HG02938 (cell line): Measurements from ENCODE around the gene IQCE.
A peak's percentile ranks its signal among the peaks of the same experiment; 100 is the strongest.

Experiments used
- ATAC-seq: cut with Tn5 transposase; IDR thresholded peaks from one replicate; pipeline ENCODE4 v1.9.1; 2021; ENCODE audit warnings: mild to moderate bottlenecking, moderate library complexity; ENCODE audit not compliant: unreplicated experiment

Gene IQCE

GRCh38 chr7:2641406-2642393 is 82.9 kb downstream of the IQCE start:
- ATAC-seq = peak; percentile 41

GRCh38 chr7:2643386-2644219 is 84.8 kb downstream of the IQCE start:
- no peak for ATAC-seq

GRCh38 chr7:2644220-2644561 is 85.4 kb downstream of the IQCE start:
- no peak for ATAC-seq

- ATAC-seq = peak; percentile 27
Measured at GRCh38 chr7:2644562-2645273, 85.9 kb downstream of the IQCE start.

- ATAC-seq = peak; percentile 40
Measured at GRCh38 chr7:2645274-2645868, 86.6 kb downstream of the IQCE start.

GRCh38 chr7:2646336-2646679 is 87.5 kb downstream of the IQCE start:
- ATAC-seq = no peak

GRCh38 chr7:2646680-2647571 is 88.1 kb downstream of the IQCE start:
- no peak for ATAC-seq

- ATAC-seq = no peak
Measured at GRCh38 chr7:2647594-2648172, 88.9 kb downstream of the IQCE start.

GRCh38 chr7:2649139-2649838 is 90.5 kb downstream of the IQCE start:
- no peak for ATAC-seq

GRCh38 chr7:2649991-2650390 is 91.2 kb downstream of the IQCE start:
- ATAC-seq = no peak

GRCh38 chr7:2650451-2650850 is 91.7 kb downstream of the IQCE start:
- no peak for ATAC-seq

GRCh38 chr7:2651336-2651735 is 92.6 kb downstream of the IQCE start:
- ATAC-seq = no peak

- ATAC-seq = no peak
Measured at GRCh38 chr7:2651847-2652735, 93.3 kb downstream of the IQCE start.

GRCh38 chr7:2652736-2653060 is 93.9 kb downstream of the IQCE start:
- no peak for ATAC-seq

- no peak for ATAC-seq
Measured at GRCh38 chr7:2654059-2654458, 95.3 kb downstream of the IQCE start.

- no peak for ATAC-seq
Measured at GRCh38 chr7:2655870-2656614, 97.3 kb downstream of the IQCE start.

- no peak for ATAC-seq
Measured at GRCh38 chr7:2657208-2657607, 98.4 kb downstream of the IQCE start.
